AG04449 (cell line): ENCODE results near the gene IFNAR2.
"Not testable (repeated sequence)": the region's sequence is repeated elsewhere in the genome, so short reads cannot be mapped to it uniquely, and the experiment has no call there.

Experiments used
- CTCF ChIA-PET: fragments of 350-600 bp; formaldehyde crosslinking; extraction: SDS; loops from one replicate; lab custom pipeline; 2021; ENCODE audit warnings: antibody characterized with exemption; lab: Yijun Ruan, JAX
- POLR2A ChIA-PET: fragments of 400-600, 350-600 bp; formaldehyde crosslinking; extraction: SDS; loops from one replicate; lab custom pipeline; 2020; ENCODE audit warnings: antibody characterized with exemption, inconsistent platforms; lab: Yijun Ruan, JAX
- DNase-seq: peaks from one replicate; pipeline ENCODE4 v3.0.0-alpha.2; 2010; ENCODE audit warnings: low read depth, low spot score
- H3K4me3 ChIP-seq: 2 replicates; pipeline ENCODE4 v1.5.1; 2011; ENCODE audit warnings: low read depth, mild to moderate bottlenecking, control low read depth, low read length
- TF ChIP-seq, protein P1 (sequence below): IDR thresholded peaks from one replicate; pipeline ENCODE4 v1.5.1; 2011; ENCODE audit warnings: mild to moderate bottlenecking, moderate library complexity, low read length, control low read depth, inconsistent platforms; ENCODE audit not compliant: insufficient read depth; ENCODE audit errors: missing control alignments

IFNAR2 gene

DNA sequence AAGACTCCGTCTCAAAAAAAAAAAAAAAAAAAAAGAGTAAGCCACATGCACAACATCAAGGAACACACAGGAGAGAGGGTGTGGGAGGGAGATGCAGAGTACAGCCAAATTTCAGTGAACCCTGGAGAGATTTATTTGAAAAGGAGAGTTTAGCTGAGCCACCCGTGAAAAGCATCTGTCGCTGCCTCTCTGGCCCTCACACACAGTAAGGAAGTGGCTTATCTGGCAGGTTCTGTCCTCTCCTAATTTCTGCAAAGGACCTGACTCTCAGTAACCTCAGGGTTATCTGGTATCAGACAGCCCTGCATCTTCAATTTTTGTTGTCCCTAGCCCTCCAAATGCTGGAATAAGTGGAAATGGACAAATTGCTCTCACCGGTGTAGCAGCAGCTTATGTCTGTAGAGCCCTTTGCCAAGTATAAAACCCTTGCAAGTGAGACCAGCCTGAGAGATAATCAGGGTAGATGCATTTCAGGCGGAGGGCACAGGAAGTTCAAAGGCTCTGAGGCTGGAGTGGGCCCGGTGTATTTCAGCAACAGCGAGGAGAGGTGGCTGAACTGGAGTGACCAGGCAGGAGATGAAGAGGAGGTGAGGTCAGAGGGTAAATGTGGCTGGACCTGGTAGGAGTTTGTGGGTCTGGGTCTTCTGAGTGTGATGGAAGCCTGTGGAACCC is 19.7 kb downstream of the IFNAR2 start:
- DNase-seq: no peak
- H3K4me3 ChIP-seq: no peak overlapping the region
- TF ChIP-seq, protein P1, sequence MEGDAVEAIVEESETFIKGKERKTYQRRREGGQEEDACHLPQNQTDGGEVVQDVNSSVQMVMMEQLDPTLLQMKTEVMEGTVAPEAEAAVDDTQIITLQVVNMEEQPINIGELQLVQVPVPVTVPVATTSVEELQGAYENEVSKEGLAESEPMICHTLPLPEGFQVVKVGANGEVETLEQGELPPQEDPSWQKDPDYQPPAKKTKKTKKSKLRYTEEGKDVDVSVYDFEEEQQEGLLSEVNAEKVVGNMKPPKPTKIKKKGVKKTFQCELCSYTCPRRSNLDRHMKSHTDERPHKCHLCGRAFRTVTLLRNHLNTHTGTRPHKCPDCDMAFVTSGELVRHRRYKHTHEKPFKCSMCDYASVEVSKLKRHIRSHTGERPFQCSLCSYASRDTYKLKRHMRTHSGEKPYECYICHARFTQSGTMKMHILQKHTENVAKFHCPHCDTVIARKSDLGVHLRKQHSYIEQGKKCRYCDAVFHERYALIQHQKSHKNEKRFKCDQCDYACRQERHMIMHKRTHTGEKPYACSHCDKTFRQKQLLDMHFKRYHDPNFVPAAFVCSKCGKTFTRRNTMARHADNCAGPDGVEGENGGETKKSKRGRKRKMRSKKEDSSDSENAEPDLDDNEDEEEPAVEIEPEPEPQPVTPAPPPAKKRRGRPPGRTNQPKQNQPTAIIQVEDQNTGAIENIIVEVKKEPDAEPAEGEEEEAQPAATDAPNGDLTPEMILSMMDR: no peak
- ChIA-PET POLR2A (no interaction called here), CTCF (no interaction called here)

DNA sequence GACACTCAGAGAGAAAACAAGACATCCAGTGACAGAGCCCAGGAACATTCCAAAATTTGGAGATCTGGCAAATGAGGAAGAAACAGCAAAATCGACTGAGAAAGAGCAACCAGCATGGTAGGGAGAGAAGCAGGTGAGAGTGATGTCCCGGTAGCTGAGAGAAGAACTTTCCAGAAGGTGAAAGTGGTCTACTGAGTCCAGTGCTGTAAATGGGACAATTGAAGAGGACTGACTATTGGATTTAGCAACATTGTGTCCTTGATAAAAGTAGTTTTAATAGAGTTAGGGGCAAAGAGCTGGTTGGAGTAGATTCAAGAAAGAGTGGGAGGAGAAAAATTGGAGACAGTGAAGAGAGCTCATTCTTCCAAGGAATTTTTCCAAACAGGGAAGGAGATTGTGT is 21.4 kb downstream of the IFNAR2 start:
- ChIA-PET CTCF (interaction anchor here (1.6 to 1.7 kb wide), 3 partner anchors 10 to 110 kb away, joined by 5 to 6 read pairs (median 6); partner anchors contain the start of gene IL10RB), POLR2A (no interaction called here)
- H3K4me3 ChIP-seq: no peak overlapping the region
- TF ChIP-seq, protein P1: no peak
- no peak for DNase-seq

- POLR2A ChIA-PET, DNase-seq, H3K4me3 ChIP-seq: not testable (repeated sequence)
- CTCF ChIA-PET: interaction anchor here (1.5 kb wide), 1 partner anchor 56 kb away, joined by 3 read pairs; no protein-coding TSS in a partner anchor
Observed at GRCh38 chr21:33253382-33253781, 23.6 kb downstream of the IFNAR2 start.

GRCh38 chr21:33254766-33255165 is 25.0 kb downstream of the IFNAR2 start:
- DNase-seq: no peak
- no peak overlapping the region for H3K4me3 ChIP-seq
- TF ChIP-seq, protein P1: no peak
- ChIA-PET POLR2A (no interaction called here), CTCF (interaction anchor here (1.5 kb wide), 1 partner anchor 58 kb away, joined by 3 read pairs; no protein-coding TSS in a partner anchor)

GRCh38 chr21:33255404-33255803 is 25.7 kb downstream of the IFNAR2 start:
- TF ChIP-seq, protein P1: no peak
- no peak overlapping the region for H3K4me3 ChIP-seq
- ChIA-PET POLR2A (interaction anchor here (0.7 kb wide), 1 partner anchor 157 kb away, joined by 3 read pairs; no protein-coding TSS in a partner anchor), CTCF (interaction anchor here (1.1 kb wide), 1 partner anchor 58 kb away, joined by 3 read pairs; no protein-coding TSS in a partner anchor)
- no peak for DNase-seq

DNA sequence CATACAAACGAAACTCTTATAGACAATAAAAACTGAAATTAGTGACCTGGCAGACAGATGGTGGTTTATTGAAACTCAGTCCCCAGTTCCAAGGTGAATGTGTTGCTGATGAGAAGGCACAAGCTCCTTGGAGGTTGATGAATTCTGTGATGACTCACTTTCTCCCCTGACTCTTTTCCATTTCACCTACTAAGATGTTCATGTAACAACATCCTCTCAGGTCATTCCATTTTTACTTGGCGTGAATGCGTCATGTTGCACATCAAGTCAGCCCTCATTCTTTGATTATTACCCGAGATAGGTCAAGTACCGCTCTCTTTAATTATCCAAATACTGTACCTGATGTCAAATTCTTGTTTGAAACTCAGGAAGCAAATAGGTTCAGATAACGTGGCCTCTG is 26.3 kb downstream of the IFNAR2 start:
- ChIA-PET POLR2A (no interaction called here), CTCF (interaction anchor here (1.1 kb wide), 1 partner anchor 59 kb away, joined by 3 read pairs; no protein-coding TSS in a partner anchor)
- no peak for DNase-seq
- TF ChIP-seq, protein P1: no peak
- H3K4me3 ChIP-seq: no peak overlapping the region
